Epithelial cell of proximal tubule (primary cell): ENCODE measurements around the gene RASAL1. TPM values are rescaled to one million over a fixed set of nuclear protein-coding genes. Genes with fewer than 3 reads are reported as not detected.

Experiments
- DNase-seq: peaks from one replicate; pipeline ENCODE4 v3.0.0-alpha.2; 2011; ENCODE audit warnings: low read depth
- H3K4me3 ChIP-seq: 2 replicates; pipeline ENCODE4 v1.5.1; 2011; ENCODE audit warnings: low read depth, mild to moderate bottlenecking, low read length
- CTCF ChIP-seq: conservative IDR thresholded peaks from 2 replicates; pipeline ENCODE4 v1.5.1; 2012; ENCODE audit warnings: low read depth, mild to moderate bottlenecking, low read length
- total RNA-seq: library from RNA; depleted of rRNA; stranded (reverse); fragments of >200 nt; gene quantifications from 2 replicates; pipeline ENCODE4 v1.2.3, GENCODE V29; 2015

Gene RASAL1
- total RNA-seq, 1 donor from 2014 or later: 2.0 TPM

GRCh38 chr12:113066813-113067400 lies 68.7 kb downstream of the RASAL1 start:
- TF ChIP-seq CTCF: no peak
- DNase-seq: no peak
- no peak overlapping the region for H3K4me3 ChIP-seq

- no peak for DNase-seq
These were observed 70.2 kb downstream of the RASAL1 start for GRCh38 chr12:113065126-113066007.

GRCh38 chr12:113064395-113065125 lies 71.0 kb downstream of the RASAL1 start:
- no peak for DNase-seq
- no peak for TF ChIP-seq CTCF
- no peak overlapping the region for H3K4me3 ChIP-seq

More at GRCh38 chr12:113065126-113066007, 70.2 kb downstream of the RASAL1 start:
- H3K4me3 ChIP-seq: no peak overlapping the region
- TF ChIP-seq CTCF: no peak

GRCh38 chr12:113063396-113064350 lies 71.9 kb downstream of the RASAL1 start:
- DNase-seq: no peak
- TF ChIP-seq CTCF: no peak
- no peak overlapping the region for H3K4me3 ChIP-seq

- TF ChIP-seq CTCF: no peak
- no peak for DNase-seq
- no peak overlapping the region for H3K4me3 ChIP-seq
These were observed 72.8 kb downstream of the RASAL1 start for GRCh38 chr12:113062502-113063395.
